ENCODE data around the gene ZC3H13.

Gene ZC3H13

GRCh38 chr13:45949161-45949560 lies 103.4 kb downstream of the ZC3H13 start:
- DNase-seq (ENCODE audit: low read depth), result no peak
- no peak overlapping the region for H3K4me3 ChIP-seq (ENCODE audit: low read depth, low read length)
- TF ChIP-seq, protein P1, sequence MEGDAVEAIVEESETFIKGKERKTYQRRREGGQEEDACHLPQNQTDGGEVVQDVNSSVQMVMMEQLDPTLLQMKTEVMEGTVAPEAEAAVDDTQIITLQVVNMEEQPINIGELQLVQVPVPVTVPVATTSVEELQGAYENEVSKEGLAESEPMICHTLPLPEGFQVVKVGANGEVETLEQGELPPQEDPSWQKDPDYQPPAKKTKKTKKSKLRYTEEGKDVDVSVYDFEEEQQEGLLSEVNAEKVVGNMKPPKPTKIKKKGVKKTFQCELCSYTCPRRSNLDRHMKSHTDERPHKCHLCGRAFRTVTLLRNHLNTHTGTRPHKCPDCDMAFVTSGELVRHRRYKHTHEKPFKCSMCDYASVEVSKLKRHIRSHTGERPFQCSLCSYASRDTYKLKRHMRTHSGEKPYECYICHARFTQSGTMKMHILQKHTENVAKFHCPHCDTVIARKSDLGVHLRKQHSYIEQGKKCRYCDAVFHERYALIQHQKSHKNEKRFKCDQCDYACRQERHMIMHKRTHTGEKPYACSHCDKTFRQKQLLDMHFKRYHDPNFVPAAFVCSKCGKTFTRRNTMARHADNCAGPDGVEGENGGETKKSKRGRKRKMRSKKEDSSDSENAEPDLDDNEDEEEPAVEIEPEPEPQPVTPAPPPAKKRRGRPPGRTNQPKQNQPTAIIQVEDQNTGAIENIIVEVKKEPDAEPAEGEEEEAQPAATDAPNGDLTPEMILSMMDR (IDR thresholded peaks at IDR 0.05; ENCODE audit: insufficient read depth, low read depth, low read length, missing control alignments), result no peak

DNA sequence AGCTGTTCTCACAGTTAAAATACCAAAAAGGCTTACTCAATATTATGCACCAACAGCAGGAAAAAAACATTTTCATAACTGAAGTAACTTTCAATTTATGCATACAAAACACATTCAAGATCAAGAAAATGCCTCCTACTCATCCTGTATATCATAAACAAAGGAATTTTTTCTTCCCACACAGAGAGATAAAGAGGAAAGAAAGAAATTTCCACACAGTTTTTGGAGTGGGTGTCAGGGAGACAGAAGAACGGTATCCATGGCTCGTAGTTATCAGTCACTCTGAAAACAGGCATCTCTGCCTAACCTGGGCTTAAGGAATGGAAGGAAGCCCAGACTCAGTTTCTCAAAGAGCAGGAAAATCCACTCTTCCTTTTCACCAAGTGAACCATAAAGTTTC lies 108.6 kb downstream of the ZC3H13 start:
- no peak for DNase-seq (ENCODE audit: low read depth)
- TF ChIP-seq, protein P1 (IDR thresholded peaks at IDR 0.05; ENCODE audit: insufficient read depth, low read depth, low read length, missing control alignments), result no peak
- H3K4me3 ChIP-seq (ENCODE audit: low read depth, low read length), result no peak overlapping the region

DNA sequence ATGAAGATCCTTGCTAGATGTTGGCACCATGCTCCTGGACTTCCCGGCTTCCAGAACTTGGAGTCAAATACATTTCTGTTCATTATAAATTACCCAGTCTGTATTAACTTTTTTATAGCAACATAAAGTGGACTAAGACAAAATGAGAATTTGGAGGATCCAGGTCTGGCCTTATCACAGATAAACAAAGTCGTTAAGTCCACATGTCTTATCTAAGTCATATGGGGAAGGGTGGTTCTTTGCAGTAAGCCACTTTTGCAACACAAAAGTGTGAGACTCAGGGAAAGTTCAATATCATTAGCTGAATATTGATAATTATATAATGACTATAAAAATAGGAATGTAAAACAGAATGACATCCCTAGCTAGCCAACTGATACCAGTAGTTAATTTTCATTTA lies 109.4 kb downstream of the ZC3H13 start:
- DNase-seq (ENCODE audit: low read depth), result no peak
- H3K4me3 ChIP-seq (ENCODE audit: low read depth, low read length), result no peak overlapping the region
- TF ChIP-seq, protein P1 (IDR thresholded peaks at IDR 0.05; ENCODE audit: insufficient read depth, low read depth, low read length, missing control alignments), result no peak

- TF ChIP-seq, protein P1 (IDR thresholded peaks at IDR 0.05; ENCODE audit: insufficient read depth, low read depth, low read length, missing control alignments), result no peak
- no peak overlapping the region for H3K4me3 ChIP-seq (ENCODE audit: low read depth, low read length)
- DNase-seq (ENCODE audit: low read depth), result peak; percentile 9
These were observed 111.3 kb downstream of the ZC3H13 start for GRCh38 chr13:45941261-45941660.

- no peak for DNase-seq (ENCODE audit: low read depth)
- TF ChIP-seq, protein P1 (IDR thresholded peaks at IDR 0.05; ENCODE audit: insufficient read depth, low read depth, low read length, missing control alignments), result no peak
- H3K4me3 ChIP-seq (ENCODE audit: low read depth, low read length), result no peak overlapping the region
These were observed 112.5 kb downstream of the ZC3H13 start for GRCh38 chr13:45940061-45940460.

DNA sequence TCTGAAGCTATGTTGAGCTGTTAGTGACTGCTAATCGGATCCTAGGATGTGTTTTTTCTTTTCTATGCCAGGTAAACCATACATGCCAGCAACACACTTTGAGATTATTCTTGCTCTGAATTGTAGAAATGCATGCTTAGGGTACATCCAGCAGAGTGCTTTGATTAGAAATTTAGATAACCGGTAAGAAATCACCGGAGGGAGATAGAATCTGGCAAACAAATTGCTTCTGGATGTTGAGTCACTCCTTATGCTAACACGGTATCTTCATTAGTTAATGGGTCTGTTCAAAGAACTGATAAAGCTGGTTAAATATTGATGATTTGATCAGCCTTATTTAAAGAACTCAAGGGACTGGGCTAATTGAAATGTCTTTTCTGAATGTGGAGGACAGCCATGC lies 115.9 kb downstream of the ZC3H13 start:
- TF ChIP-seq, protein P1 (IDR thresholded peaks at IDR 0.05; ENCODE audit: insufficient read depth, low read depth, low read length, missing control alignments), result no peak
- H3K4me3 ChIP-seq (ENCODE audit: low read depth, low read length), result no peak overlapping the region
- no peak for DNase-seq (ENCODE audit: low read depth)

DNA sequence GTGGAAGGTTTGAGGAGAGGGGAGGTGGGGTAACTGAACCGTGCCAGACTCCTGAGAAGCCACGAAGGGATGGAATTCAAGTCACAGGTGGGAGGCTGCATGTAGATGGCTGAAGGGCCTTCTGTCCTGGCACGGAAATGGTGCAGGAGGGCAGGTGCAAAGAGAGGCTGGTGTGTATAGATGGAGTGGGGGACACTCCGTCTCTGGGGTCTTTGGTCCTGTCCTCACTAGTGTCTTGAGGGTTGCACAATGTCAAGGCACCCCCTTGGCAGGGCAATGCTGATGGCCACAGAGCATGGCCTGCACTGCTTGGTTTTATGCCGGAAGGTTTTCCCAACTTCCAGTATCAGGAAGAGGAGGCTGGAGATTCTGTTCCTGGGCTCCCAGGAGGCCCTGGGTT lies 118.3 kb downstream of the ZC3H13 start:
- no peak overlapping the region for H3K4me3 ChIP-seq (ENCODE audit: low read depth, low read length)
- TF ChIP-seq, protein P1 (IDR thresholded peaks at IDR 0.05; ENCODE audit: insufficient read depth, low read depth, low read length, missing control alignments), result no peak

More for the DNA sequence above, 118.3 kb downstream of the ZC3H13 start:
- DNase-seq (ENCODE audit: low read depth), result no peak
